Erythroblast (primary cell): ENCODE data around the gene CNOT1.
"Not testable (repeated sequence)": the region's sequence is repeated elsewhere in the genome, so short reads cannot be mapped to it uniquely, and the experiment has no call there.

Experiments
- DNase-seq, 2 experiments: peaks; one replicate each; lab custom pipeline; 2025; lab: John Stamatoyannopoulos, UW
- GATA1 ChIP-seq: IDR thresholded peaks from 2 replicates; pipeline ENCODE4 v1.6.1; 2011; ENCODE audit warnings: low read depth, mild to moderate bottlenecking, control low read depth, low read length, moderate library complexity
- POLR2A ChIP-seq: IDR thresholded peaks from 2 replicates; pipeline ENCODE4 v1.6.1; 2011; ENCODE audit warnings: mild to moderate bottlenecking, low read length

CNOT1 gene

DNA sequence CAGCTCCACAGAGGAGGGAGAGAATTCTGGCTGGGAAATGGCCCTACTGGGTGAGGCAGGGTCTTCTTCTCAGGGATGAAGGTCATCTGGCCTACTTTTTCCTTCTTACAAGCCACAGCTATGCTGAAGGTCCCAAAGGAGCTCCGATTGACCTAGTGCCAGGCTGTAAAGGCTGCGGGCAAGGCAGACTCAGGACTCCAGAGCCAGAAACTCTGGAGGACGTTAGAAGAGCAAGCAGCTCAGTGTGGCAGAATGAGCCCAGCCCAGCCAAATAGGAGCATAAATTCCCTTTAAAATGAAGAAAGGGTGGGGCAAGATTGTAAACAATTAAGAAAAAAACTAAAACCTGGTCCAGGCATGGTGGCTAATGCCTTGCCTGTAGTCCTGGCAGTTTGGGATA, 20.1 kb upstream of the CNOT1 start:
- no peak for TF ChIP-seq POLR2A
- TF ChIP-seq GATA1 = no peak
- no peak for DNase-seq

DNA sequence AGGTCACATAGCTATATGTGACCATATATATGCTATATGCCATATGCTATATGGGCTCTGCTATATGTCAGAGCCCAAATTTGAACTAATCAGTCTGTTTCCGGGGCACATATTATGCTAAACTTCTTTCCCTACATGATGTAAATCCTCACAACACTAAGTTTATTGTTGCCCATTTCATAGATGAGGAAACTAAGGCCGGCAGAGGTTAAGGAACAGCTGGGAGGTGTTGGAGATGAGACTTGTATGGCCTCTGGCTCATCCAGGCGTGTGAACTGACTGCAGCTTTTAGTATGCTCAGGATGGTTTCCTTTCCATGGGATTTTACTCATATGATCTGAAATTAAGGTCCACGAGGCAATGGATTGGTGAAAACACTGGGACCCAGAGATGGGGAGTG, 17.5 kb upstream of the CNOT1 start:
- no peak for DNase-seq
- TF ChIP-seq GATA1 (no peak), POLR2A (no peak)

DNA sequence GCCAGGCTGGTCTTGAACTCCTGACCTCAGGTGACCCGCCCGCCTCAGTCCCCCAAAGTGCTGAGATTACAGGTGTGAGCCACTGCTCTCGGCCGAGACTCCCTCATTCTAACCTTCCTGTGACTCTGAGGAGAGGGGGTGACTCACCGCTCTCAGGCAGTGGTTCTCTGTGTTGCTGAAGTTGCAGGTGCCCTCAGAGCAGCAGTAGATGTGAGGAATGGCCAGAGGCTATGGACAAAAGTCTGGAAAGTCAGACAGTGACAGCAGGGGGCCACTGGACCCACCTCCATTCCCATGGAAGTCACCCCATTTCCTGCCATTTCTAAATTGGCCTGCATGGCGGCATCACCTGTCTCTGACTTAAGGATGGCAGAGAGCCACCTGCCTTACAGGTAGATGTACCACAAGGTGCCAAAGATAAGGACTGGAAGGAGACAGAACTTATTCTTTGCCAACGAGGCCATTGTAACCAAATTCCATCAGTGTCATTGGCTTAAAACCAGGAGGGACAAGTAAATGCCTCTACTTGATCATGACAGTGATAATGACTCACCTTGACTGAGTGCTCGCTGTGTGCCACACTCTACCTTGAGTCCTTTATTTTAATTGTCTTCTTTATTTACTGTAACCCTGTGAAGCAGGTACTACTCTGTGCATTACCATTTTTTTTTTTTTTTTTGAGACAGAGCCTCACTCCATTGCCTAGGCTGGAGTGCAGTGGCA, 15.3 kb upstream of the CNOT1 start:
- DNase-seq = no peak
- no peak for TF ChIP-seq POLR2A
- no peak for TF ChIP-seq GATA1

DNA sequence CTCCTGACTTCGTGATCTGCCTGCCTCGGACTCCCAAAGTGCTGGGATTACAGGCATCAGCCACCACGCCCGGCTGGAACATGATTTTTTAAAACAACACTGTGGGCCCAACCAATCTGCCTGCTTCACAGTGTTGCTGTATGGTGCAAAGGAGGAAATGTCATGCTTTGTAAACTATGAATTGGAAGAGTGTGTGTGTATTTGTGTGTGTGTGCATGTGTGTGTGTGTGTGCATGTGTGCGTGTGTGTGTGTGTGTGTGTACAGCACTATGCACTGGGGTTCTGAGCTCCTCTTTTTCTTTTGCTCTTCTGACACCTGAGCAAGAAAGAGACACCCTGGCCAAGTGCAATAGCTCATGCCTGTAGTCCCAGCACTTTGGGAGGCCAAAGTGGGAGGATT, 14.5 kb upstream of the CNOT1 start:
- TF ChIP-seq GATA1 = no peak
- TF ChIP-seq POLR2A = no peak
- DNase-seq = no peak

DNA sequence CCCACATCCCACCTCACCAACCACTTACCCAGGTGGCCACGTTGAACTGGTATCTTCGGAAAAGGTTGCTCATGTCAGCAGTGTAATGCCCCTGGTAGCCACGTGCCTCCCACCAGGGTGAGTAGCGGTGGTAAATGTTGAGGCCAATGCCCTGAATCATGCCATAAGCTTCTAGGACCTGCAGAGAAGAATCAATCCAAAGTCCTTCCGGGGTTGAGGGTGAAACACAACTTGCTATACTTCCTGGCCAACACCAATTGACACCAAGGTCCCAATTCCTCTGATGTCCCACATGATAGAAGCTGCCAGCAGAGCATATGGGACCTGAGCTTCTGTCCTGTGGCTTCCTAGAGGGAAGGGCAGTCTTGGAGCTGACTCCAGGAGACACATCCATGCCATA, 11.3 kb upstream of the CNOT1 start:
- DNase-seq = no peak
- TF ChIP-seq GATA1 = no peak
- no peak for TF ChIP-seq POLR2A

DNA sequence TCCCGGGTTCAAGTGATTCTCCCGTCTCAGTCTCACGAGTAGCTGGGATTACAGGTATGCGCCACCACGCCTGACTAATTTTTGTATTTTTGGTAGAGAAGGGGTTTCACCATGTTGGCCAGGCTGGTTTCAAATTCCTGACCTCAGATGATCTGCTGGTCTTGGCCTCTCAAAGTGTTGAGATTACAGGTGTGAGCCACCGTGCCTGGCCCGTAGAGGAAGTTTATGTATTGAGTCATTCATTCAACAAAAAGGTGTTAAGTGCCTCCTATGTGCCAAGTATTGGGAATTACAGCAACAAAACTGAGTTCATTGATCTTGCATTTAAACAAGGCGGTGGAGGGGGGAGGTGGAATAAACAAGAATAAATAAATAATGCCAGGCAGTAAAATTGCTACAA, 10.2 kb upstream of the CNOT1 start:
- no peak for TF ChIP-seq POLR2A
- no peak for TF ChIP-seq GATA1
- no peak for DNase-seq

DNA sequence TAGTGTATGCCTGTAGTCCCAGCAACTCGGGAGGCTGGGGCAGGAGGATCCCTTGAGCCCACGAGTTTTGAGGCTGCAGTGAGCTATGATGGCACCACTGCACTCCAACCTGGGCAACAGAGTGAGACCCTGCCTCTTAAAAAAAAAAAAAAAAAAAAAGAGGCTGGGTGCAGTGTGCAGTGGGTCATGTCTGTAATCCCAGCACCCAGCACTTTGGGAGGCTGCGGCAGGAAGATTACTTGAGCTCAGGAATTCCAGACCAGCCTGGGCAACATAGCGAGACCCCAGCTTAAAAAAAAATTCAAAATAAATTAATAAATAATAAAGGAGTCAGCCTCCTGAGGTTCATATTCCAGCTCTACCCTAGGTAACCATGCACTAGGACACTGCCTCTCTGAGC, 9.6 kb upstream of the CNOT1 start:
- no peak for DNase-seq
- no peak for TF ChIP-seq POLR2A
- no peak for TF ChIP-seq GATA1

DNA sequence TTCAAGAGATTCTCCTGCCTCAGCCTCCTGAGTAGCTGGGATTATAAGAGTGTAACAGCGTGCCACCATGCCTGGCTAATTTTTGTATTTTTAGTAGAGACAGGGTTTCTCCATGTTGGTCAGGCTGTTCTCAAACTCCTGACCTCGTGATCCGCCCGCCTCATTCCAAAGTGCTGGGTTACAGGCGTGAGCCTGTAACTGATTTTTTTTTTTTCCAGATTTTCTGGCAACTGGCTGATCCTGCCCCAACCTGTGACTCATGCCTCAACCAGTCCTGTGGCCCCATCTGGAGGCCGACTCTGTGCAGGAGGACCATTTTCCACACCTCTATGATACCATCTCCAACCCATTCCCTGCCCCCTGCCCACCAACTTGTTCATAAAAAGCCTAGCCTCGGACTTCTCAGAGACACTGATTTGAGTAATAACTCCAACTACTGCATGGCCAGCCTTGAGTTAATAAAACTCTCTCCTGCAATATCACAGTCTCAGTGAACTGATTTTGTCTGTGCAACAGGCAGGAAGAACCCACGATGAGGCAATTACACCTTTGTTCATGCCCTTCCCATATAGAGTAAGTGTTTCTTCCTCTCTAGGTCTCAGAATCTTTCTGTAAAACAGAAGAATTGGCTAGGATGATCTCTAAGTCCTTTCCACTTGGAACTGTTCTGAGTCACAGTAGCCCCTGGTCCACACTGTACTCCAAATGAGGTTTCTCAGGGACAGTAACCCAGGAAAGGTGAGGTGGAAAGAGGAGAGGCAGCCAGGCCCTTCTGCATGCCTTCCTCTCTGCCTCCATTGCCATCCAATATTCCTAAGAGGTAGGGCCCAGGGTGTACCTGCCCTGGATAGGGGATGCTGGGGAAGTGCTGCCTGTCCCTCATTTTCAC, 8.8 kb upstream of the CNOT1 start:
- peak in 1 of 2 experiments; percentile 22 for DNase-seq
- no peak for TF ChIP-seq POLR2A
- TF ChIP-seq GATA1 = no peak

DNA sequence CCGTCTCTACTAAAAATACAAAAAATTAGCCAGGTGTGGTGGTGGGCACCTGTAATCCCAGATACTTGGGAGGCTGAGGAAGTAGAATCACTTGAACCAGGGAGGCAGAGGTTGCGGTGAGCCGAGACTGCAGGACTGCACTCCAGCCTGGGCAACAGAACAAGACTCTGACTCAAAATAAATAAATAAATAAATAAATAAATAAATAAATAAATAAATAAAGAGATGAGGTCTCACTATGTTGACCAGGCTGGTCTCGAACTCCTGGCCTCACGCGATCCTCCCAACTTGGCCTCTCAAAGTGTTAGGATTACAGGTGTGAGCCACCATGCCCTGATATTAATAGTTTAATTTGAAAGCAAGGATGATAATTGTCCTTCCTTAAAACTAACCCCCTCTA, 7.4 kb upstream of the CNOT1 start:
- DNase-seq = not testable (repeated sequence)

DNA sequence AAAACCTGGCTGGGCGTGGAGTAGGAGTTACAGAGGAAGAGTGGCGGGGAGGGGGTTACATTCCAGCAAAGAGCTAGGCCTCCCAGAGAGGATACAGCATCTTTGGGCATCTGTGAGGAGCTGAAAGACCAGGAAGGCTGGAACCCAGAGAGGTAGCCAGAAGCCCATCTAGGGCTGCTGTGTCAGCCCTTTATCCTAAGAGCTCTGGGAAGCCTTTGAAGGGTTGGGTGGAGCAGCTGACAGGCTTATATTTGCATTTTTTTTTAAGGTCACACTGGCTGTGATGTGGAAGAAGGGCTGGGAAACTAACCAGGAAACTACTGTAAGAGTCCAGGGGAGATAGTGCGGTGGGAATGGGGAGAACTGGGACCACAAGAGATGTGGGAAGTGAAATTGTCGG, 6.8 kb upstream of the CNOT1 start:
- DNase-seq = no peak
- TF ChIP-seq POLR2A = no peak
- TF ChIP-seq GATA1 = no peak

DNA sequence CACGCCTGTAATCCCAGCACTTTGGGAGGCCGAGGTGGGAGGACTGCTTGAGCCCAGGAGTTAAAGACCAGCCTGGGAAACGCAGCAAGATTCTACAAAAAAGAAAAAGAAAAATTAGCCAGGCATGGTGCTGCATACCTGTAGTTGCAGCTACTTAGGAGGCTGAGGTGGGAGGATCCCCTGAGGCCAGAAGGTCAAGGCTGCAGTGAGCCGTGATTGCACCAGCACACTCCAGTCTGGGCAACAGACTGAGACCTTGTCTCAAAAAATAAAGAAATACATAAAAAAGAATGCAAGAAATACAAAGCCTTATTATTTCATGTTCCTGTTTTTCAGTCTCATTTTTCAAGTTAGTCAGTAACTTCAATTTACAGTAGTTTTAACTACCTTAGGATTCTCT, 5.9 kb upstream of the CNOT1 start:
- no peak for TF ChIP-seq POLR2A
- DNase-seq = no peak

DNA sequence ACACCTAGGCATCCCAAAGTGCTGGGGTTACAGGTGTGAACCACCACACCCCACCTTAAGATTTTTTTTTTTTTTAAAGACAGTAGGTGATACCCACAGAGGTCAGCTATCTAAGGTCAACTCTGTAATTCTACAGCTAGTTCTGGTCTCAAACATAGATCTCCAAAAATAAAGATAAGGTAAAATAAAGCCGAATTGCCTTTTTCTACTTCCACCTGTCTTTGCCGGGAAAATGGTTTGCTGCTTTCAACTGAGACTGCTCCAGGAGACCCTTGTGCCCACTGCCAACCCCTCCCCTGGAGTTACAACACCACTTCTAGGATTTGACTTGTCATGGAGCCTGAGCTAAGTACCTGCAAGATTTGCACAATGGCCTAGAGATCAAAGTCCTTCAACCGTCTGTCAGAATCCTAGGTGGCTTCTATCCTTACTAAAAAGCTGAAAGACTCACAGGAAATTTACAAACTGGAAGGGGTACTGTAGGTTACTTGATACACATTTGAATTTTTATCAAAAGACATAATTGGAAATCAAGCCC, 4.7 kb upstream of the CNOT1 start:
- DNase-seq = no peak
- TF ChIP-seq POLR2A (no peak), GATA1 (no peak)

DNA sequence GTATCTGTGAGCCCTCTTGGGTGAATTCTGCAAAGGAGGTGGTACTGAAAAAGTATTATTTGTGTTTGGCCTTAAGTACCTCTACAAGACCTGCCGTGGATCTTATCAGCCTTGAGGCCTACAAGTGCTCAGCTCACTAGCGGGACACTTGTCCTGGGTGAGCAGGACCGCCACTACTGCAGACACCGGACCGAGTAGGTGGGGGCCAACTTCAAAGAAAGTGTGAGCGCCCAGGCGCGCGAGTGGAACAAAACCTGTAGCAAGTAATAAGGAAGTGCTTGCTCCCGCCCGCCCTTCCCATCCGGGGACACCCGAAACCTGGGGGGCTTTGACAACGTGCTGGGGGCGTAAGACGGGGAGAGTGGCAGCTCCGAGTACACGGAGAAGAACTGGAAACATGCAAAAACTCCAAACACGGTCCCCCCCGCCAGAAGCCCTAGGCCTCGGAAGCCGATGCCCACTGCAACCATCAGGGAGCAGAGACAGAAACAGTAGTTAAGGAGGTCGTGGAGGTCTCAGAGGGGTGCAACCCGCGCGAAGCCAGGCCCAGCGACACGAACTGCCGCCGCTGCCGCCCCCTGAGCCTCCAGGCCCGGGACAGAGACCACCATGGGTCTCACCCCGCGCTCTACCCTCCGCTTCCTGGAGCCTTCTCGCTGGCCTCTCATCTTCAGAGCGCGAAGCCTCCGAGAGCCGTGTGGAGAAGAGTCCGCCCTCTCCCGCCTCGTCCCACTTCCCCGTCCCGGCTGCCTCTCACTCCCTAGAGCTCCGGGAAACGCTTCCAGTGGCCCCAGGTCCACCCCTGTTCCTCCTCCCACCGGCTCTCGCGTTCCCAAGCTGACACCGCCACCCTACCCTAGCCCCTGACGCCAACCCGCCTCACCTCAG, 537 bp downstream of the CNOT1 start:
- TF ChIP-seq POLR2A = no peak
- peak; percentile 83 to 88 for DNase-seq

DNA sequence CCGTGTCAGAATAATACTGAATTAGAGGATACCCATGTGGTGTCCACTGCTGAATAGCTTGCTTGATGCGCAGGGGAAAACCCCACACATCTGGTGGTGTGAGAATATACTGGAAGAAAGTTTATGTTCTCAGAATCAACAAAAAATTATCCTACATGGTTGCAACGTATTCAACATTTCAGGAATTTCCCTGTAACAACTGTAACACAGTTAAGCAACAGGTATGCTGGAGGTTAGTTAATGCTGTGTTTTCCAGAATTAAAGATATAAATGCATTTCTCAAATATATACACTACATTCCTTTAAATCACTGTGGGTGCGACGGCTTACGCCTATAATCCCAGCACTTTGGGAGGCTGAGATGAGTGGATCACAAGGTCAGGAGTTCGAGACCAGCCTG, 5.4 kb downstream of the CNOT1 start:
- TF ChIP-seq GATA1 = no peak
- no peak for TF ChIP-seq POLR2A
- no peak for DNase-seq

DNA sequence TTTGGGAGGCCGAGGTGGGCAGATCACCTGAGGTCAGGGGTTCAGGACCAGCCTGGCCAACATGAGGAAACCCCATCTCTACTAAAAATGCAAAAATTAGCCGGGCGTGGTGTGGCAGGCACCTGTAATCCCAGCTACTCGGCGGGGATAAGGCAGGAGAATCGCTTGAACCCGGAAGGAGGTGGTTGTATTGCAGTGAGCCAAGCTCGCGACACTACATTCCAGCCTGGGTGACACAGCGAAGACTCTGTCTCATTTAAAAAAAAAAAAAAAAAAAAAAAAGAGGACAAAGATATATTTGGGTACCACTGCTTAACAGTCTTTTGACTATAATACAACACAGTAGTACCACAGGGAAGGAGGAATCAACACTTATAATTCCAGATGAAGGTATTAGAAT, 9.2 kb downstream of the CNOT1 start:
- no peak for TF ChIP-seq GATA1
- no peak for TF ChIP-seq POLR2A
- no peak for DNase-seq
